Measurements from ENCODE around the gene GRAMD2A.
"Not testable (repeated sequence)": the region's sequence is repeated elsewhere in the genome, so short reads cannot be mapped to it uniquely, and the experiment has no call there.

The GRAMD2A gene

DNA sequence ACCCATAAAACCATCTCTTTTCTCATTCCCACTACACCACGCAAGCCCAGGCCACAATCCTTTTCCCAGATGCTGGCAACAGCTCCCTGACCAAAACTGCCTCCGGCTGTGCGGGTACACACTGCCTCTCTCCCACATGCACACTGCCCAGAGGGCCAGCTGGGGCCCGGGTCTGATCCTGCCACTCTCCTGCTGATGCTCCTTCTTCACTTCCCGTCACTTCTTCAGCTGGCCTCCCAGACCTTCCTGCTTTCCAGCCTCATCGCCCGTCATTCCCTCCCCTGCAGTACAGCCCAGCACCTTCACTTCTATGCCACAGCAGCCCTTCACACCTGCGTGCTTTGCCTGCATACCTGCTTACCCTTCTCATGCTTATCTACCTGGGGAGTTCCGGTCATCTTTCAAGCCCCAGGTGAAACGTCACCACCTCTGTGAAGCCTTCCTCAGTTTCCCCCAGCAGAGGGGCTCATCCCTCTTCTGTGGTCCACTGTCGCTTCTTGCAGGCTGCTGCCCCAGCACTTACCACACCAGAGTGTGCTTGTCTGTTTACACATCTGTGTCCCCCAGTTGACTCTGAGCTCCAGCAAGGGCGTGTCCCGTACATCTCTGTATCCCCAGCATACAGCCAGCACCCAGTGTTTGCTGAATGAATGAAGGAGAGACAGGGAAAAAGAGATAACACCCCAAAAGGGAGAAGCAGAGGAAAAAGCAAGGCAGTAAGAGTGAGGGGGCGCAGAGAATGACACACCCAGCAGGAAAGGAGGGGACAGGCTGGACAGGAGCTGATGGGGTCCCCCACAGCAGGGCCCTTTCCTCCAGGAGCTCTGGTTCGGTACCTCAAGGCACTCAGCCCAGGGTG lies 22.2 kb downstream of the GRAMD2A start:
- H3K9me3 ChIP-seq = no peaks in the 10 kb centered on the region
- H3K4me1 ChIP-seq = no peaks in the 10 kb centered on the region
- H3K36me3 ChIP-seq = no peaks in the 10 kb centered on the region
- TF ChIP-seq, protein P1, sequence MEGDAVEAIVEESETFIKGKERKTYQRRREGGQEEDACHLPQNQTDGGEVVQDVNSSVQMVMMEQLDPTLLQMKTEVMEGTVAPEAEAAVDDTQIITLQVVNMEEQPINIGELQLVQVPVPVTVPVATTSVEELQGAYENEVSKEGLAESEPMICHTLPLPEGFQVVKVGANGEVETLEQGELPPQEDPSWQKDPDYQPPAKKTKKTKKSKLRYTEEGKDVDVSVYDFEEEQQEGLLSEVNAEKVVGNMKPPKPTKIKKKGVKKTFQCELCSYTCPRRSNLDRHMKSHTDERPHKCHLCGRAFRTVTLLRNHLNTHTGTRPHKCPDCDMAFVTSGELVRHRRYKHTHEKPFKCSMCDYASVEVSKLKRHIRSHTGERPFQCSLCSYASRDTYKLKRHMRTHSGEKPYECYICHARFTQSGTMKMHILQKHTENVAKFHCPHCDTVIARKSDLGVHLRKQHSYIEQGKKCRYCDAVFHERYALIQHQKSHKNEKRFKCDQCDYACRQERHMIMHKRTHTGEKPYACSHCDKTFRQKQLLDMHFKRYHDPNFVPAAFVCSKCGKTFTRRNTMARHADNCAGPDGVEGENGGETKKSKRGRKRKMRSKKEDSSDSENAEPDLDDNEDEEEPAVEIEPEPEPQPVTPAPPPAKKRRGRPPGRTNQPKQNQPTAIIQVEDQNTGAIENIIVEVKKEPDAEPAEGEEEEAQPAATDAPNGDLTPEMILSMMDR (IDR thresholded peaks at IDR 0.05; ENCODE audit: low read depth, low read length) = no peak
- H3K27me3 ChIP-seq = no peaks in the 10 kb centered on the region
- no peak for DNase-seq
- H3K4me3 ChIP-seq (ENCODE audit: low read depth, low read length) = no peak overlapping the region

GRCh38 chr15:72174551-72175165 lies 22.9 kb downstream of the GRAMD2A start:
- Histone ChIP-seq H3K4me3 (ENCODE audit: low read depth, low read length) (no peak overlapping the region), H3K27me3 (no peaks in the 10 kb centered on the region)

DNA sequence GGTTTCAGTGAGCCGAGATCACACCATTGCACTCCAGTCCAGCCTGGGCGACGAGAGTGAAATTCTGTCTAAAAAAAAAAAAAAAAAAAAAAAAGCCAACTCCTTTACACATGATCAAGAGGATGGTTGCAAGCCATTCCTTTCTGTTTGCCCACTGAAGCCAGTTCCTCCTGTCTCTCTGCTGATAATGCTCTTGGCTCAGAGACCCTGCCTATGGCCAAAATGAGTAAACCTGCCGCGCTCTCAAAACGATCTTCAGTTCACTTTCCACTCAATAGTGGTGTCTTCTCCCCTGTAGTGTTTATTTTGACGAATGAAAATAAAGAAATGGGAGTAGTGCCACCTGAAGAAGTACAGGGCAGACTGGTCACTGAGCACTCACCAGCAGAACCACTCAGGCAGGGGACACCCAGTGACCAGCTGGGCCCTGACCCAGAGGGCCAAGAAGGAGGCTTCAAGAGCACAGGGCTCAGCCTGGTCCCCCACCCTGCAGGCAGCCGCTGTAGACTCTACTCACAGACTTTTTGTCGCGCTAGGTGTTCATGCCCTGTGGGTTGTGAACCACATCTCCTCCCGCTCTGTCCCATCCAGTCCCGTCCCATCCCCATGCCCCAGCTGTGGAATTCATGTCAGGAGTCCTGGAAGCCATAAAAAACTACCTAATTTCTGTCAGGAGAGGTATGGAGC lies 23.6 kb downstream of the GRAMD2A start:
- H3K4me1 ChIP-seq = no peaks in the 10 kb centered on the region
- H3K4me3 ChIP-seq (ENCODE audit: low read depth, low read length) = no peak overlapping the region
- H3K36me3 ChIP-seq = no peaks in the 10 kb centered on the region
- DNase-seq = no peak
- H3K27me3 ChIP-seq = no peaks in the 10 kb centered on the region
- H3K9me3 ChIP-seq = no peaks in the 10 kb centered on the region
- TF ChIP-seq, protein P1 (IDR thresholded peaks at IDR 0.05; ENCODE audit: low read depth, low read length) = no peak

More at GRCh38 chr15:72174551-72175165, 22.9 kb downstream of the GRAMD2A start:
- Histone ChIP-seq H3K36me3 (no peaks in the 10 kb centered on the region), H3K4me1 (no peaks in the 10 kb centered on the region), H3K9me3 (no peaks in the 10 kb centered on the region)
- no peak for DNase-seq
- TF ChIP-seq, protein P1 (IDR thresholded peaks at IDR 0.05; ENCODE audit: low read depth, low read length) = no peak

- TF ChIP-seq, protein P1 (IDR thresholded peaks at IDR 0.05; ENCODE audit: low read depth, low read length) = no peak
- Histone ChIP-seq H3K9me3 (no peaks in the 10 kb centered on the region), H3K36me3 (no peaks in the 10 kb centered on the region), H3K27me3 (no peaks in the 10 kb centered on the region), H3K4me1 (no peaks in the 10 kb centered on the region), H3K4me3 (ENCODE audit: low read depth, low read length) (no peak overlapping the region)
- DNase-seq = no peak
These were observed 24.2 kb downstream of the GRAMD2A start for GRCh38 chr15:72173401-72173800.

DNA sequence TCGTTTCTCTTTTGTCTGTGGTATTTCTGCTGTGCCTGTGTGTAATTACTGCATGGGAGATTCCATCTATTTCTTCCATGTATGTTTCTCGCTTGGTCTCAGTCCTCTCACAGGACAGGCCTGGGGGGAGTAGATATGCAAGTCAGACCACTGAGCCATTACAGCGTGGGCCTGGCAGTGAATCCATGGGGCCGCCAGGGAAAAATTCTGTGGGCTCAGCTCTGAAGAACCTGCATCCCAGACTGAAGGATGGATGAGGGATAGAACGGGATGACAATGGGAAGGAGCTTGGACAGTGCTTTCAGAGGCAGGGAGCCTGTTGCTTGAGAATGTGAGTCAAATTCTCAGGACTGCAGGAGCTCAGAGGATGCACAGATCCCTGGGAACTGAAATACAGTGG lies 24.8 kb downstream of the GRAMD2A start:
- TF ChIP-seq, protein P1 (IDR thresholded peaks at IDR 0.05; ENCODE audit: low read depth, low read length) = no peak
- no peak for DNase-seq
- Histone ChIP-seq H3K27me3 (no peaks in the 10 kb centered on the region), H3K36me3 (no peaks in the 10 kb centered on the region), H3K4me1 (no peaks in the 10 kb centered on the region), H3K9me3 (no peaks in the 10 kb centered on the region), H3K4me3 (ENCODE audit: low read depth, low read length) (no peak overlapping the region)

GRCh38 chr15:72171978-72172377 lies 25.6 kb downstream of the GRAMD2A start:
- not testable (repeated sequence) for H3K4me1 ChIP-seq; H3K27me3 ChIP-seq; DNase-seq; H3K36me3 ChIP-seq; H3K4me3 ChIP-seq (ENCODE audit: low read depth, low read length); H3K9me3 ChIP-seq

Data from BE2C (cell line).